Nephron progenitor cell (in vitro differentiated cells): ENCODE results near the gene DNAJC12.
"Not testable (repeated sequence)": the region's sequence is repeated elsewhere in the genome, so short reads cannot be mapped to it uniquely, and the experiment has no call there.

Experiments
- DNase-seq: peaks from one replicate; pipeline ENCODE4 v3.0.0; 2021
- H3K27ac Mint-ChIP-seq: 2 replicates; pipeline ENCODE4 v1.8.0; 2021; ENCODE audit warnings: mild to moderate bottlenecking, moderate library complexity, mixed read lengths
- H3K27me3 Mint-ChIP-seq: 2 replicates; pipeline ENCODE4 v1.8.0; 2021; ENCODE audit warnings: mild to moderate bottlenecking, low read depth, mixed read lengths; ENCODE audit not compliant: poor library complexity
- H3K36me3 Mint-ChIP-seq: 2 replicates; pipeline ENCODE4 v1.8.0; 2021; ENCODE audit warnings: low read depth, mixed read lengths
- H3K4me1 Mint-ChIP-seq: 2 replicates; pipeline ENCODE4 v1.8.0; 2021; ENCODE audit warnings: mixed read lengths
- H3K4me3 Mint-ChIP-seq: 2 replicates; pipeline ENCODE4 v1.8.0; 2021; ENCODE audit warnings: mild to moderate bottlenecking, moderate library complexity, mixed read lengths
- H3K9me3 Mint-ChIP-seq: 2 replicates; pipeline ENCODE4 v1.8.0; 2021; ENCODE audit warnings: mild to moderate bottlenecking, moderate library complexity, mixed read lengths
- TF ChIP-seq, protein P1 (sequence below): fragments of 200-600 bp; sonication (generic); IDR thresholded peaks from 2 replicates; pipeline ENCODE4 v1.5.0; 2021; ENCODE audit warnings: antibody characterized with exemption

DNAJC12 gene

DNA sequence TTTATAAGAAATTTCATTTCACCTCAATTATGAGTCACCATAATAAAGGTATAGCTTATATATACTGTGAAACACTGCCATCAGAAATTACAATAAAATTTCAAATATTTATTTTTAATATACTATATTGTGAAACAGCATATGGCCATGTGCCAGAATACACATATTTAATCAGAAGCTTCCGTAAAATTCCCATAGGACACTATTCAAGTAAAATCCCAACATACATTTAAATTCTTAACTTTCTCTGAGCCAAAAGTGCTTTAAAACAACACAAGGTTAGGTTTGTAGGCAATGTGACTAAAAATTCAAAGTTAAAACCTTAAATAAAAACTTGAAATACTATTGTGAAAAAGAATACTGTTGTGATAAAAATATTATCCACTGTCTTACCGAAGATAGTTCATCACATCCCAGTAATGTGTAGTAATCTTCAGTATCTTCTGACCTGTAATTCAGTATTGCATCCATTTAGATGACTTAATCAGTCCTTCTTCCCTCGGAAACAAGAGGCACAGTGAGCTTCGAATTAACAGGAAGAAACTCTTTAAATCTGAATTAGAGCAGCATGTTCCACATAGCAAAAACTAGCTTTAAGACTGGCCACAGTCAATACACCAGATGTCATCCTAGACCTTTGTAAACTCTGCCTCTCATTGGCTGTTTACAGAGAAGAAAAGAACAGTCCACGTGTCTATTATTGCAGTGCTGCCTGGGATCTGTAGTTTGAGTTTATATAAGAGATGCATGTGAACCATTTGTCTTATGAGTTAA, at the start of gene DNAJC12:
TSS of gene DNAJC12 (minus strand) at position 648 of the 774 bp plus-strand sequence. CDS start at position 471, 177 bp downstream.
- H3K4me1 Mint-ChIP-seq = peaks cover 18% of the 10 kb centered on the region
- TF ChIP-seq, protein P1, sequence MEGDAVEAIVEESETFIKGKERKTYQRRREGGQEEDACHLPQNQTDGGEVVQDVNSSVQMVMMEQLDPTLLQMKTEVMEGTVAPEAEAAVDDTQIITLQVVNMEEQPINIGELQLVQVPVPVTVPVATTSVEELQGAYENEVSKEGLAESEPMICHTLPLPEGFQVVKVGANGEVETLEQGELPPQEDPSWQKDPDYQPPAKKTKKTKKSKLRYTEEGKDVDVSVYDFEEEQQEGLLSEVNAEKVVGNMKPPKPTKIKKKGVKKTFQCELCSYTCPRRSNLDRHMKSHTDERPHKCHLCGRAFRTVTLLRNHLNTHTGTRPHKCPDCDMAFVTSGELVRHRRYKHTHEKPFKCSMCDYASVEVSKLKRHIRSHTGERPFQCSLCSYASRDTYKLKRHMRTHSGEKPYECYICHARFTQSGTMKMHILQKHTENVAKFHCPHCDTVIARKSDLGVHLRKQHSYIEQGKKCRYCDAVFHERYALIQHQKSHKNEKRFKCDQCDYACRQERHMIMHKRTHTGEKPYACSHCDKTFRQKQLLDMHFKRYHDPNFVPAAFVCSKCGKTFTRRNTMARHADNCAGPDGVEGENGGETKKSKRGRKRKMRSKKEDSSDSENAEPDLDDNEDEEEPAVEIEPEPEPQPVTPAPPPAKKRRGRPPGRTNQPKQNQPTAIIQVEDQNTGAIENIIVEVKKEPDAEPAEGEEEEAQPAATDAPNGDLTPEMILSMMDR = no peak
- peak within 1 kb of the TSS; percentile 84 for H3K4me3 Mint-ChIP-seq
- no peak for DNase-seq
- peaks cover 15% of the 10 kb centered on the region for H3K9me3 Mint-ChIP-seq
- H3K27ac Mint-ChIP-seq = no peak within 1 kb of the TSS
- peaks cover 6% of the 10 kb centered on the region for H3K36me3 Mint-ChIP-seq
- peaks cover 5% of the 10 kb centered on the region for H3K27me3 Mint-ChIP-seq

GRCh38 chr10:67884842-67885670, 47.1 kb upstream of the DNAJC12 start:
- Mint-ChIP-seq H3K4me1 (peaks cover 22% of the 10 kb centered on the region), H3K27ac (peak overlapping the region; percentile 96), H3K27me3 (peaks cover 3% of the 10 kb centered on the region), H3K4me3 (peak overlapping the region; percentile 96), H3K36me3 (peaks cover 33% of the 10 kb centered on the region), H3K9me3 (no peaks in the 10 kb centered on the region)
- DNase-seq = peak; percentile 75
- TF ChIP-seq, protein P1 = no peak

GRCh38 chr10:67884313-67884841, 46.4 kb upstream of the DNAJC12 start, which contains the start of gene SIRT1:
SIRT1 (plus strand) TSS chr10:67884656; CDS start chr10:67884722, 66 bp downstream.
- H3K27me3 Mint-ChIP-seq = peaks cover 3% of the 10 kb centered on the region

GRCh38 chr10:67883710-67884312, 45.8 kb upstream of the DNAJC12 start:
- no peak for DNase-seq
- Mint-ChIP-seq H3K27me3 (peaks cover 3% of the 10 kb centered on the region), H3K36me3 (peaks cover 20% of the 10 kb centered on the region), H3K4me3 (peak overlapping the region; percentile 96), H3K9me3 (no peaks in the 10 kb centered on the region), H3K4me1 (peaks cover 22% of the 10 kb centered on the region), H3K27ac (peak overlapping the region; percentile 98)
- TF ChIP-seq, protein P1 = no peak

More at GRCh38 chr10:67884313-67884841, 46.4 kb upstream of the DNAJC12 start, which contains the start of gene SIRT1:
- Mint-ChIP-seq H3K4me1 (peaks cover 22% of the 10 kb centered on the region), H3K36me3 (peaks cover 26% of the 10 kb centered on the region), H3K27ac (peak within 1 kb of the TSS; percentile 98), H3K4me3 (peak within 1 kb of the TSS; percentile 96), H3K9me3 (no peaks in the 10 kb centered on the region)
- TF ChIP-seq, protein P1 = no peak
- DNase-seq = peak; percentile 98

GRCh38 chr10:67878133-67878532, 40.1 kb upstream of the DNAJC12 start:
- no peak overlapping the region for H3K27ac Mint-ChIP-seq
- DNase-seq = no peak
- peaks cover 6% of the 10 kb centered on the region for H3K27me3 Mint-ChIP-seq
- no peak overlapping the region for H3K4me3 Mint-ChIP-seq
- H3K36me3 Mint-ChIP-seq = no peaks in the 10 kb centered on the region
- H3K4me1 Mint-ChIP-seq = peaks cover 11% of the 10 kb centered on the region
- TF ChIP-seq, protein P1 = no peak
- no peaks in the 10 kb centered on the region for H3K9me3 Mint-ChIP-seq

- H3K9me3 Mint-ChIP-seq = not testable (repeated sequence)
Measured at GRCh38 chr10:67877421-67877820, 39.4 kb upstream of the DNAJC12 start.

More at GRCh38 chr10:67877421-67877820, 39.4 kb upstream of the DNAJC12 start:
- not testable (repeated sequence) for DNase-seq, H3K27me3 Mint-ChIP-seq, H3K36me3 Mint-ChIP-seq, H3K27ac Mint-ChIP-seq, H3K4me3 Mint-ChIP-seq
- peaks cover 11% of the 10 kb centered on the region for H3K4me1 Mint-ChIP-seq
